Hepatocyte (in vitro differentiated cells): Measurements from ENCODE around the gene IGF2BP3. TPM values are rescaled to one million over a fixed set of nuclear protein-coding genes. Genes with fewer than 3 reads are reported as not detected.

Source experiments
- DNase-seq: peaks from one replicate; pipeline ENCODE4 v3.0.0-alpha.2; 2016; ENCODE audit warnings: low spot score
- H2AFZ ChIP-seq: fragments of 200-600 bp; sonication (generic); 2 replicates; pipeline ENCODE4 v1.6.0; 2016; ENCODE audit warnings: antibody characterized with exemption, mild to moderate bottlenecking
- H3K27ac ChIP-seq: fragments of 200-600 bp; sonication (generic); 2 replicates; pipeline ENCODE4 v1.5.1; 2016; ENCODE audit warnings: mild to moderate bottlenecking
- H3K27me3 ChIP-seq: fragments of 200-600 bp; sonication (generic); 2 replicates; pipeline ENCODE4 v1.6.1; 2016
- H3K36me3 ChIP-seq: fragments of 200-600 bp; sonication (generic); replicated peaks from 2 replicates; pipeline ENCODE4 v1.5.1; 2016; ENCODE audit warnings: low read depth; ENCODE audit not compliant: insufficient read depth
- H3K4me1 ChIP-seq: fragments of 200-600 bp; sonication (generic); 2 replicates; pipeline ENCODE4 v1.5.1; 2016; ENCODE audit warnings: mild to moderate bottlenecking, moderate library complexity; ENCODE audit not compliant: insufficient read depth
- H3K4me2 ChIP-seq: fragments of 200-600 bp; sonication (generic); 2 replicates; pipeline ENCODE4 v1.6.0; 2016
- H3K4me3 ChIP-seq: fragments of 200-600 bp; sonication (generic); 2 replicates; pipeline ENCODE4 v1.5.1; 2016; ENCODE audit warnings: mild to moderate bottlenecking
- H3K79me2 ChIP-seq: fragments of 200-600 bp; sonication (generic); 2 replicates; pipeline ENCODE4 v1.6.0; 2017; ENCODE audit warnings: mild to moderate bottlenecking
- H3K9me2 ChIP-seq: fragments of 200-600 bp; sonication (generic); replicated peaks from 2 replicates; pipeline ENCODE4 v1.6.0; 2017; ENCODE audit warnings: mild to moderate bottlenecking; ENCODE audit not compliant: insufficient read depth
- H3K9me3 ChIP-seq: fragments of 200-600 bp; sonication (generic); 2 replicates; pipeline ENCODE4 v1.5.1; 2016; ENCODE audit warnings: low read depth, mild to moderate bottlenecking
- H4K20me1 ChIP-seq: fragments of 200-600 bp; sonication (generic); 2 replicates; pipeline ENCODE4 v1.6.0; 2016; ENCODE audit warnings: mild to moderate bottlenecking; ENCODE audit not compliant: insufficient read depth, poor library complexity, severe bottlenecking
- EZH2 ChIP-seq: fragments of 200-600 bp; sonication (generic); IDR thresholded peaks from 2 replicates; pipeline ENCODE4 v1.6.1; 2016; ENCODE audit warnings: antibody characterized with exemption, mild to moderate bottlenecking, borderline replicate concordance
- EZH2phosphoT487 ChIP-seq: fragments of 200-600 bp; sonication (generic); IDR thresholded peaks from one replicate; pipeline ENCODE4 v1.6.1; 2018; ENCODE audit warnings: antibody characterized with exemption, mild to moderate bottlenecking, low read depth, moderate library complexity; ENCODE audit not compliant: unreplicated experiment, severe bottlenecking
- WGBS: methylation state at CpG from one replicate; pipeline ENCODE4 v1.1.6; 2016; ENCODE audit warnings: low lambda C conversion rate; ENCODE audit errors: missing lambda C conversion rate; 5-methylcytosine and 5-hydroxymethylcytosine counted together
- polyA plus RNA-seq: library from polyadenylated mRNA; unstranded; fragments of >200 nt; fragmentation: Nextera tagmentation; extraction: Ambion mirVana; gene quantifications from 2 replicates; pipeline ENCODE4 v1.2.1, GENCODE V29; 2016
- total RNA-seq: library from RNA; depleted of rRNA; stranded (reverse); fragments of >200 nt; gene quantifications from 2 replicates; pipeline ENCODE4 v1.2.3, GENCODE V29; 2014
- TF ChIP-seq, protein P1 (sequence below): fragments of 200-600 bp; sonication (generic); IDR thresholded peaks from 2 replicates; pipeline ENCODE4 v1.5.1; 2016; ENCODE audit warnings: antibody characterized with exemption, mild to moderate bottlenecking; ENCODE audit not compliant: poor library complexity

The IGF2BP3 gene
- total and polyA plus RNA-seq, 2 experiments from 2014 or later: 28.9 to 73.1 TPM

DNA sequence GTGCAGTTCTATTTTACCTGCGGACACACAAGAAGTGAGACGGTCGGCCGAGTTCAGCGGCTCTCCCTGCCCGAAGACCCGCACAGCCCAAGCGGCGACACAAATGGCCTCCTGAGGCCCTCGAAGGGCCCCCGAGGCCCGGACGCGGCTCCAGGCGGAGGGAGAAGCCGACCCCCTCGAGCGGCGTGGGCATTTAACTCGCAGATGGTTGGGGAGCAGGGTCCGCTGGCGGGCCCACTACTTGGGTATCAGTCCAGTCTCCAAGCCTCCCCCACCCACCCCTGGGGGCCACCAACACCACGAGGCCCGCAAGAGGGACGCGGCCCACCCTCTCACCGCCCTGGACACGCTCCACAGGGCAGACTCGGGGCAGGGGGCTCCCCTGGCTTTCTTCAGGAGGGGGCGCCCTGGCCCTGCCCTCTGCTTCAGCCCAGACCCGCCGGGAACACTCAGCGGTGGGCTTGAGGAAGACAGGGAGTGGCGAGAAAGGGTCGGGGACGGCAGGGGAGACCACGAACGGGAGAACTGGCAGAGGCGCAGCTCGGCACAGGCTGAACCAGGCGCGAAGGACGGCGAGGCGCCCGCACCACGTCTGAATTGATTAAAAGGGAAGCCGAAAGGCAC, 1.7 kb downstream of the IGF2BP3 start:
- TF ChIP-seq EZH2phosphoT487 (no peak), EZH2 (no peak)
- TF ChIP-seq, protein P1, sequence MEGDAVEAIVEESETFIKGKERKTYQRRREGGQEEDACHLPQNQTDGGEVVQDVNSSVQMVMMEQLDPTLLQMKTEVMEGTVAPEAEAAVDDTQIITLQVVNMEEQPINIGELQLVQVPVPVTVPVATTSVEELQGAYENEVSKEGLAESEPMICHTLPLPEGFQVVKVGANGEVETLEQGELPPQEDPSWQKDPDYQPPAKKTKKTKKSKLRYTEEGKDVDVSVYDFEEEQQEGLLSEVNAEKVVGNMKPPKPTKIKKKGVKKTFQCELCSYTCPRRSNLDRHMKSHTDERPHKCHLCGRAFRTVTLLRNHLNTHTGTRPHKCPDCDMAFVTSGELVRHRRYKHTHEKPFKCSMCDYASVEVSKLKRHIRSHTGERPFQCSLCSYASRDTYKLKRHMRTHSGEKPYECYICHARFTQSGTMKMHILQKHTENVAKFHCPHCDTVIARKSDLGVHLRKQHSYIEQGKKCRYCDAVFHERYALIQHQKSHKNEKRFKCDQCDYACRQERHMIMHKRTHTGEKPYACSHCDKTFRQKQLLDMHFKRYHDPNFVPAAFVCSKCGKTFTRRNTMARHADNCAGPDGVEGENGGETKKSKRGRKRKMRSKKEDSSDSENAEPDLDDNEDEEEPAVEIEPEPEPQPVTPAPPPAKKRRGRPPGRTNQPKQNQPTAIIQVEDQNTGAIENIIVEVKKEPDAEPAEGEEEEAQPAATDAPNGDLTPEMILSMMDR: no peak
- Histone ChIP-seq H3K4me2 (peak overlapping the region; percentile 93), H2AFZ (no peak overlapping the region), H3K9me3 (no peaks in the 10 kb centered on the region), H3K4me3 (peak overlapping the region; percentile 69), H3K79me2 (peaks cover 72% of the 10 kb centered on the region), H4K20me1 (peaks cover 26% of the 10 kb centered on the region), H3K4me1 (peaks cover 40% of the 10 kb centered on the region), H3K27ac (peak overlapping the region; percentile 98), H3K27me3 (no peaks in the 10 kb centered on the region), H3K36me3 (no peaks in the 10 kb centered on the region), H3K9me2 (no peaks in the 10 kb centered on the region)
- DNase-seq: peak; percentile 48
- under 1% methylated on average over 39 of the region's 48 CpGs for WGBS

DNA sequence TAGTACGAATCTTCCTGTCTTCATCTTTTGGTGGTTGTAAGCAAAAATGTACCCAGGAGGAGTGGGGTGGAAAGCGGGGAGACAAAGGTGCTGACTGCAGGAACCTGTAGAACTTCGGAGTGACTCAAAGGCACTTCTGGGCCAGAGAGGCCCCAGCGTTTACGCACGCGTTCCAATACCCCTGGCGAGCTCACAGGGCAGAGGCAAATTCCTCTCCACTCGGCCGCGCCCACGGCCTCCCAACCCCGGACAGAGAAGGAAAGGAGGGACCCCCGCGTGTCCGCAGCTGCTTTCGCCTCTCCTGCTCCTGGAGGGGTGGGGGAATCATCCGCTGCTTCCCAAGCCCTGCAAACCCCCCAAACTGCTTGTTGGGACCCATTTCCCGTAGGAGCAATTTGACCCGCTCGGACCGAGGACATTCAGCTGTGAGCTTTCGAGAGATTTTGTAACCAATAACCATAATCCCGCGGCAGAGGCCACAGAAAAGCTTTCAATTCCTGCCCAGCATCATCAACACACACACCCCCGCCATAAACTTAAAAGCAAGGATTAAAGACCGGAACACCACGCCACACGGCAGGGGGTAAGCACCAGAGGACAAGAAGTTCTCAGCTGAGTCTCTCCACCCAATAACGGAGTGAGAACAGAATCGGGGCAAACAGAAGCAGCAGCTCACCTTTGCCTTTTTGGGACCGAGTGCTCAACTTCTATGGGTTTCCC, 2.3 kb downstream of the IGF2BP3 start:
- Histone ChIP-seq H3K36me3 (no peaks in the 10 kb centered on the region), H3K79me2 (peaks cover 78% of the 10 kb centered on the region), H3K4me1 (peaks cover 46% of the 10 kb centered on the region), H3K27me3 (no peaks in the 10 kb centered on the region), H3K27ac (peak overlapping the region; percentile 98), H4K20me1 (peaks cover 33% of the 10 kb centered on the region), H2AFZ (no peak overlapping the region), H3K9me2 (no peaks in the 10 kb centered on the region), H3K4me2 (peak overlapping the region; percentile 93), H3K9me3 (no peaks in the 10 kb centered on the region), H3K4me3 (peak overlapping the region; percentile 69)
- no peak for TF ChIP-seq EZH2phosphoT487
- DNase-seq: peak; percentile 76
- under 1% methylated on average over 28 of the region's 32 CpGs for WGBS

DNA sequence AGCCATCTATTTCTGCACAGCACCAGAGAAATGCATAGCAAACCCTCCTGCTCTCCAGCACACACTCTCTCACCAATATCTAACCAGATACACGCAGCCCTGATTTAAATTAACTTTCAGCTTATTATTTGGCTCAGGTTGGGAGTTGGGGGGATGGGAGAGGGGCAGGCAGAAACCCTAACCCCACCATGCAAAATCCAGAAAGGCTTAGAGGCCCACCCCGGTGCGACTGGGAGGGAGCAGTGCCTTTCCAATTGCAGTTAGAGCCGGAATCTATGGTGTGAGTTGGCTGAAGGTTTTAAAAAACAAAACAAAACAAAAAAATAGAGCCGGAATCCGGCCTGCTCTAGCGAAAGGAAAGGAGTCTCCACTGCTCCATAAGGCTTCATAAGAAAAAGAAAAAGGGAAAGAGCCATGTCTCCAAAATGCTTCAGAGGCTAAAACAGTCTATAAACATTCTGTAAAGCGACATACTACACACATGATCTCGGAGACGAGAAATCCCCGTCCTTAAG, 2.9 kb downstream of the IGF2BP3 start:
- Histone ChIP-seq H3K4me3 (peak overlapping the region; percentile 69), H3K9me2 (no peaks in the 10 kb centered on the region), H3K4me1 (peaks cover 42% of the 10 kb centered on the region), H3K27ac (peak overlapping the region; percentile 98), H3K36me3 (no peaks in the 10 kb centered on the region), H2AFZ (no peak overlapping the region), H3K27me3 (no peaks in the 10 kb centered on the region), H4K20me1 (peaks cover 36% of the 10 kb centered on the region), H3K4me2 (peak overlapping the region; percentile 93), H3K9me3 (no peaks in the 10 kb centered on the region), H3K79me2 (peaks cover 78% of the 10 kb centered on the region)
- DNase-seq: peak; percentile 10
- 3% methylated on average over 11 of the region's 11 CpGs for WGBS
- no peak for TF ChIP-seq EZH2
- no peak for TF ChIP-seq EZH2phosphoT487
- TF ChIP-seq, protein P1: no peak

DNA sequence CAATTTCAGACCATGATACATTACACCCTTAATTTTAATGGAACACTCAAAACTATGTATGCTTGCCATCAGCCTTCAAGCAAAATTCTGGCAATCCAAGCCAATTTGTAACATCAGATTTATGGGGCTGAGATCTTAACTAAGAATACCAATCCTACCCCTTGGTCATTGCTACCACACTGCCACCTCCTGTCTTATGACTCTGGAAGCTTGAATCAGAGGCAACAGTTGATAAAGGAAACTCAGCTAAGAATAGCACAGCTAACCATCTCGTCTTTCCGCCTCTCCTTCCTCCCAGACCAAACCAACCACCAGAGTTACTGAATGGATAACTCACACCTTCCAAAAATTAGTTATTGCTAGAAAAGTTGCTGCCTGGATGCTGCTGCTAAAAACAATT, 7.4 kb downstream of the IGF2BP3 start:
- Histone ChIP-seq H3K4me2 (peak overlapping the region; percentile 93), H3K4me1 (peaks cover 39% of the 10 kb centered on the region), H4K20me1 (peaks cover 65% of the 10 kb centered on the region), H3K4me3 (no peak overlapping the region), H3K9me3 (no peaks in the 10 kb centered on the region), H3K9me2 (no peaks in the 10 kb centered on the region), H3K27ac (peak overlapping the region; percentile 98), H3K36me3 (no peaks in the 10 kb centered on the region), H2AFZ (no peak overlapping the region), H3K27me3 (no peaks in the 10 kb centered on the region), H3K79me2 (peaks cover 97% of the 10 kb centered on the region)
- DNase-seq: peak; percentile 37
- no peak for TF ChIP-seq EZH2phosphoT487
- TF ChIP-seq, protein P1: peak; percentile 38
- TF ChIP-seq EZH2: no peak
- WGBS: 59% methylated on average over 2 of the region's 2 CpGs
